Neuron (in vitro differentiated cells): ENCODE results near the gene NADSYN1.

ENCODE experiments used
- H2AFZ ChIP-seq: one replicate; pipeline ENCODE4 v1.6.1; 2013; ENCODE audit warnings: low read depth, mild to moderate bottlenecking, inconsistent platforms, low read length, moderate library complexity
- H3K27me3 ChIP-seq: one replicate; pipeline ENCODE4 v1.6.1; 2013; ENCODE audit warnings: low read length; ENCODE audit not compliant: insufficient read depth
- H3K36me3 ChIP-seq: one replicate; pipeline ENCODE4 v1.6.1; 2013; ENCODE audit warnings: low read length; ENCODE audit not compliant: insufficient read depth
- H3K4me1 ChIP-seq: one replicate; pipeline ENCODE4 v1.6.1; 2013; ENCODE audit warnings: low read length; ENCODE audit not compliant: insufficient read depth
- H3K4me3 ChIP-seq: 2 replicates; pipeline ENCODE4 v1.5.1; 2013; ENCODE audit warnings: mild to moderate bottlenecking, low read length, moderate library complexity
- H3K9me3 ChIP-seq: one replicate; pipeline ENCODE4 v1.6.1; 2013; ENCODE audit warnings: low read length

NADSYN1 gene

GRCh38 chr11:71485063-71485399 is 32.0 kb downstream of the NADSYN1 start:
- Histone ChIP-seq H3K27me3 (no peaks in the 10 kb centered on the region), H3K4me1 (no peaks in the 10 kb centered on the region), H3K9me3 (no peaks in the 10 kb centered on the region), H3K36me3 (peaks cover 49% of the 10 kb centered on the region), H2AFZ (no peak overlapping the region), H3K4me3 (no peak overlapping the region)

DNA sequence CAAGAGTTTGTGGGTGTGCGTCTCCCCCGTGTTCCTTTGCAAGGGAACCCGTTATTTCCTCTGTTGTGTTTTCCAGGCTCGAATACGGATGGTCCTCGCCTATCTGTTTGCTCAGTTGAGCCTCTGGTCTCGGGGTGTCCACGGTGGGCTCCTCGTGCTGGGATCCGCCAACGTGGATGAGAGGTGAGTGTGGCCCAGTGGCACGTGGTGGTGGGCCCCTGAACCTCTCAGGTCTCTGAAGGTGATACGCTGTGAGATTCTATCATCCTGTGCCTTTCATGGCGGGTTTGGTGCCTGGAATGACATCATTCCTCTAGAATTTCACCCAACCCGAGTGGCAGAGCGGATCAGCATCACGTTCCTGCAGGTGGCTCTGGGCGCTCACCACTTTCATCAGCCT is 32.5 kb downstream of the NADSYN1 start:
- Histone ChIP-seq H3K4me3 (no peak overlapping the region), H3K9me3 (no peaks in the 10 kb centered on the region), H3K4me1 (no peaks in the 10 kb centered on the region), H2AFZ (no peak overlapping the region), H3K36me3 (peaks cover 48% of the 10 kb centered on the region), H3K27me3 (no peaks in the 10 kb centered on the region)

- H2AFZ ChIP-seq, result no peak overlapping the region
- H3K4me1 ChIP-seq, result no peaks in the 10 kb centered on the region
- peaks cover 51% of the 10 kb centered on the region for H3K36me3 ChIP-seq
- no peaks in the 10 kb centered on the region for H3K27me3 ChIP-seq
- no peak overlapping the region for H3K4me3 ChIP-seq
- H3K9me3 ChIP-seq, result no peaks in the 10 kb centered on the region
These were observed 33.3 kb downstream of the NADSYN1 start for GRCh38 chr11:71486320-71486719.

DNA sequence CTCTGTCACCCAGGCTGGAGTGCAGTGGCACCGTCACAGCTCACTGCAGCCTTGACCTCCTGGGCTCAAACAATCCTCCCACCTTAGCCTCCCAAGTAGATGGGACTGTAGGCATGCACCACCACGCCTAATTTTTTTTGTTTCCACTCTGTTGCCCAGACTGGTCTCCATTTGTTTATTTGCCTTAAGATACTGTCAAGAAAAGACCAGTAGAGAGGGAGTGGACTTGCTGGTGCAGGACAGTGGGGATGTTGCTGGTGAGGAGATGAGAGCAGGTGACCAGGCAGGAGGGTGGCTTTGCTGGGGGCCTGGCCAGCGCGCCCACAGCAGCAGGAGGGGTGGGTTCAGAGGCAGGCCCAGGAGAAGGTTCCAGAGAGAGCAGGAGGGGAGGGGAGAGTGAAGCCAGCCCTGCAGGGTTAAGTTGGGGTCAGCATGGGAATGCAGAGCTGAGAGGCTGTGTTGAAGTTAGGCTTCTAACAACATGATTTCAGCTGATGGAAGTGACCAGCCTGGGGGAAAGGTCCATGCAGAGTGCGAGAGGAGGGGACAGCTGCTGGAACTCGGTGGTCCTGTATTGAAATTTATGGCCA is 35.8 kb downstream of the NADSYN1 start:
- Histone ChIP-seq H3K36me3 (peaks cover 41% of the 10 kb centered on the region), H2AFZ (no peak overlapping the region), H3K27me3 (no peaks in the 10 kb centered on the region), H3K4me3 (no peak overlapping the region), H3K4me1 (no peaks in the 10 kb centered on the region), H3K9me3 (no peaks in the 10 kb centered on the region)

- Histone ChIP-seq H3K27me3 (no peaks in the 10 kb centered on the region), H3K4me1 (no peaks in the 10 kb centered on the region), H2AFZ (no peak overlapping the region), H3K9me3 (no peaks in the 10 kb centered on the region), H3K36me3 (peaks cover 39% of the 10 kb centered on the region), H3K4me3 (no peak overlapping the region)
These were observed 36.5 kb downstream of the NADSYN1 start for GRCh38 chr11:71489311-71490043.

DNA sequence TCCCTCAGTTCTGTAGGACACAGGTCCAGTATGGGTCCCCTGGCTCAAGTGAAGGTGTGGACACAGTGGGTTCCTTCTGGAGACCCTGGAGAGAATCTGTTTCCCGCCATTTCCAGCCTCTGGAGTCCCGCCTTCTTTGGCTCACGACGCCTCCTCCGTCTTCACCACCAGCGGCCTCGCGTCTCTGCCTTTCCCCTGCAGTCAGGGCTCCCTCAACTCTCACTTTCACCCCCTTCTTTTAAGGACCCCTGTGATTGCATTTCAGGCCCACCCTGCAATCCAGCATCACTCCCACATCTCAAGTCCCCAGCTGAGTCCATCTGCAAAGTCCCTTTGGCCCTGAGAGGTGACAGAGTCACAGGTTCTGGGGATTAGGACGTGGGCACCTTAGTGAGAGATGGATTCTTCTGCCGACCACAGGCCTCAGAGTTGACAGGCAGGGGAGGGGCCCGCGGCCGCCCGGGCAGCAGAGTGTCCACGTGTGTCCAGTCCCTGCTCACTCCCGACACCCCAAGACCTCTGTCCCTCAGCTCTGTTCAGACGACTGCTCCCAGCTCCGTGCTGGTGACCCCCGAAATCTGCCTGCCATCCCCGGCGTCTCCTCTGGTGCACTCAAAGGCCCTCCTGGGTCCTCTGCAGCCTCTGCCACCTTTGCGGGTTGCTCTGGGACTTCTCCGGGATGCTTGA is 37.2 kb downstream of the NADSYN1 start:
- H3K27me3 ChIP-seq, result no peaks in the 10 kb centered on the region
- no peak overlapping the region for H2AFZ ChIP-seq
- peaks cover 34% of the 10 kb centered on the region for H3K36me3 ChIP-seq

GRCh38 chr11:71490731-71491390 is 37.9 kb downstream of the NADSYN1 start:
- Histone ChIP-seq H3K36me3 (peaks cover 38% of the 10 kb centered on the region), H3K9me3 (peaks cover 4% of the 10 kb centered on the region), H3K4me3 (no peak overlapping the region), H2AFZ (no peak overlapping the region), H3K27me3 (no peaks in the 10 kb centered on the region), H3K4me1 (no peaks in the 10 kb centered on the region)

More for the DNA sequence above, 37.2 kb downstream of the NADSYN1 start:
- no peak overlapping the region for H3K4me3 ChIP-seq
- H3K9me3 ChIP-seq, result no peaks in the 10 kb centered on the region
- H3K4me1 ChIP-seq, result no peaks in the 10 kb centered on the region

GRCh38 chr11:71491531-71491930 is 38.5 kb downstream of the NADSYN1 start:
- Histone ChIP-seq H2AFZ (no peak overlapping the region), H3K4me3 (no peak overlapping the region), H3K36me3 (peaks cover 37% of the 10 kb centered on the region), H3K27me3 (no peaks in the 10 kb centered on the region), H3K4me1 (no peaks in the 10 kb centered on the region), H3K9me3 (peaks cover 9% of the 10 kb centered on the region)

- Histone ChIP-seq H2AFZ (no peak overlapping the region), H3K9me3 (peaks cover 9% of the 10 kb centered on the region), H3K4me3 (no peak overlapping the region), H3K27me3 (no peaks in the 10 kb centered on the region), H3K4me1 (no peaks in the 10 kb centered on the region), H3K36me3 (peaks cover 39% of the 10 kb centered on the region)
These were observed 38.9 kb downstream of the NADSYN1 start for GRCh38 chr11:71491940-71492339.

DNA sequence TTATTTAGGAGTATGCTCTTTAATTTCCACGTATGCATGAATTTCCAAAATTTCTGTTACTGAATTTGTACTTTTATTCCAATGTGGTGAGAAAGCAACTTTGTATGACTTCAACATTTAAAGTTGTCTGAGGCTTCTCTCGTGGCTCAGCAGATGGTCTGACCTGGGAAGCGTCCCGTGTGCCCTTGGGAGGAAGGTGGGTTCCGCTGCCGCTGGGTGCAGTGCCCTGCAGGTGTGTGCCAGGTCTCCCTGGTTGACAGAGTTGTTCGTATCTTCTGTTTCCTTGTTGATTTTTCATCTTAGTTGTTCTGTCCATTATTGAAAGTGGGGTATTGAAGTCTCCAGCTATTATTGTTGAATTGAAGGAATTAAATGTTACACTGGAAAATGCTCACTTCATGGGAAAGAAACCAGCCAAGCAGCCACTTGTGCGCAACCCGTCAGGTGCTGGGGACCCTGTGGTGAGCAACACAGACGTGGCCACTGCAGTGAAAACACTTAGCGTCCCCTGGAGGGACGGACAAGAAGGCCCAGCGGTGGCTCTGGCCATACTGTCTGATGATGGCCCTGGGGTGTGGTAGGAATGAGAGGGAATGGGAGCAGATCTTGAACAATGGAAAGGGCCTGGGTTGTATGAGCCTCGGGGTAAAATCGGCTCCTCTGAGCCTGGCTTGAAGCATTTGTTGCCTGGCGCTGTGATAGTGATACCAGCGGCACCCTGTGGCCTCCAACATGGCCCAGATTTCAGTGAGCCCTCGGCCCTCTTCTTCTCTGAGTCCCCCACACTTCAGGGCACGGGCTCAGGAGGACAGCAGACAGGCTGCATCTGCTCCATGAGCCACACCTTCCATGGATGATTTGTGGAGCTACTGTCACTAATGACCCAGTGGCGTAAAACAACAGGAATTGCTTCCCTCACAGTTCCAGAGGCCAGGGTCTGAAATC is 42.6 kb downstream of the NADSYN1 start:
- Histone ChIP-seq H3K27me3 (no peaks in the 10 kb centered on the region), H3K9me3 (peaks cover 9% of the 10 kb centered on the region), H2AFZ (no peak overlapping the region), H3K36me3 (peaks cover 70% of the 10 kb centered on the region), H3K4me1 (no peaks in the 10 kb centered on the region), H3K4me3 (no peak overlapping the region)

DNA sequence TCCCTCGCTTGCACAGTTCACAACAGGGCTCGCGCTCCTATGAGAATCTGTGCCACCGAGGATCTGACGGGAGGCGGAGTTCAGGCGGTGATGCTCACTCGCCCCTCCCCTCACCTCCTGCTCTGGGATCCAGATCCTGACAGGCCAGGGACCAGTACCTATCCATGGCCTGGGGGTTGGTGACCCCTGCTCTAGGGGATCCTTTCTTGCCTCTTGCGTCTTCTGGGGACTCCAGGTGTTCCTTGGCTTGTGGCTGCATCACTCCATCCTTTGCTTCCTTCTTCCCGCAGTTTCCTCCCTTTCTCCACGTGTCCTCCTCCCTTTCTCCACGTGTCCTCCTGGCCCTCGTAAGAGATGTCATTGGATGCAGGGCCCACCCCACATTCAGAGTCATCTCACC is 43.4 kb downstream of the NADSYN1 start:
- Histone ChIP-seq H3K4me3 (no peak overlapping the region), H3K36me3 (peaks cover 64% of the 10 kb centered on the region), H3K4me1 (no peaks in the 10 kb centered on the region), H3K9me3 (peaks cover 9% of the 10 kb centered on the region), H2AFZ (no peak overlapping the region), H3K27me3 (no peaks in the 10 kb centered on the region)

GRCh38 chr11:71498091-71498490 is 45.1 kb downstream of the NADSYN1 start:
- H3K36me3 ChIP-seq, result peaks cover 57% of the 10 kb centered on the region
- H2AFZ ChIP-seq, result no peak overlapping the region
- H3K4me1 ChIP-seq, result no peaks in the 10 kb centered on the region
- peaks cover 9% of the 10 kb centered on the region for H3K9me3 ChIP-seq
- no peaks in the 10 kb centered on the region for H3K27me3 ChIP-seq
- H3K4me3 ChIP-seq, result no peak overlapping the region
